GM08714 (cell line): Measurements from ENCODE around the gene DENND5A.
"Not testable (repeated sequence)": the region's sequence is repeated elsewhere in the genome, so short reads cannot be mapped to it uniquely, and the experiment has no call there.

Experiments used
- H3K4me3 ChIP-seq: fragments of 200-500 bp; sonication (Bioruptor generic); 2 replicates; pipeline ENCODE4 v1.5.1; 2014; ENCODE audit warnings: mild to moderate bottlenecking, low read length, inconsistent platforms
- ZNF274 ChIP-seq: IDR thresholded peaks from 2 replicates; pipeline ENCODE4 v1.6.1; 2012; ENCODE audit warnings: mild to moderate bottlenecking, low read depth, low read length

The DENND5A gene

GRCh38 chr11:9132203-9132878 lies 132.8 kb downstream of the DENND5A start:
- no peak overlapping the region for H3K4me3 ChIP-seq
- no peak for TF ChIP-seq ZNF274

DNA sequence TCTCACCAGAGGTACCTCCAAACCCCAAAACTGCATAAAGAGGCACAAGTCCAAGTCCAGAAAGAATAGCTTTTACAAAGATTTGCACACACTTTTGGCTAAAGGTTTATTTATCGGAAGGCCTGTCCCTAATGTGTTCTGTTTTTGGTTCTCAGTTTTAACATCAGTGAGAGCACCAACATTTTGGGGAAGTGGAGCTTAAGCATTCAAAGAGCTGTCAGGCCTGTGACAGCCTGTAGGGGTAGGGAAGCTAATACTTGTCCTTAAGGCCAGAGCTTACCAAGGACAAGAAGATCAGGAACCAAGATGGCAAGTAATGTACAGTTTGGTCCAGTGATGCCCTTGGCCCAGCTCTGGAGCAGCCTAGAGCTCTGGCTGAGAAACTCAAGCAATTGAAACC lies 134.9 kb downstream of the DENND5A start:
- no peak for TF ChIP-seq ZNF274

GRCh38 chr11:9126636-9127035 lies 138.5 kb downstream of the DENND5A start:
- TF ChIP-seq ZNF274, result no peak
- no peak overlapping the region for H3K4me3 ChIP-seq

More for the DNA sequence above, 134.9 kb downstream of the DENND5A start:
- no peak overlapping the region for H3K4me3 ChIP-seq

- TF ChIP-seq ZNF274, result no peak
Observed at GRCh38 chr11:9125185-9125886, 139.8 kb downstream of the DENND5A start.

GRCh38 chr11:9123595-9124304 lies 141.4 kb downstream of the DENND5A start:
- no peak for TF ChIP-seq ZNF274
- H3K4me3 ChIP-seq, result no peak overlapping the region

More at GRCh38 chr11:9125185-9125886, 139.8 kb downstream of the DENND5A start:
- no peak overlapping the region for H3K4me3 ChIP-seq

GRCh38 chr11:9121469-9121796 lies 143.7 kb downstream of the DENND5A start:
- TF ChIP-seq ZNF274, result no peak
- H3K4me3 ChIP-seq, result no peak overlapping the region

- TF ChIP-seq ZNF274, result no peak
- H3K4me3 ChIP-seq, result no peak overlapping the region
Observed at GRCh38 chr11:9120664-9121468, 144.3 kb downstream of the DENND5A start.

DNA sequence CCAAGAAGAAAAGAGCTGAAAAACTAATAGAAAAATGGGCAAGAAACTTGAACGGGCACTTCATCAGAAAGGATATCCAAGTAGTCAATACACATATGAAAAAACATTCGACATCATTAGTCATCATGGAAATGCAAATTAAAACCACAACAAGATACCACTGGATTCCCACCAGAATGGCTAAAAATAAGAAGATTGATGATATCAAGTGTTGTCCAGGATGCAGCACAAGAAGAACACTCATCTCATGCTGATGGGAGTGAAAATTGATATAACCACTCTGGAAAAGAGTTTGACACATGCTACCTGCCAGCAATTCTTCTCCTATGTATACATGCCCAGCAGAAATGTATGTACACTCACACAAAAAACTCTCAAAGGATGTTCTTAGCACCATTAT lies 146.9 kb downstream of the DENND5A start:
- H3K4me3 ChIP-seq, result no peak overlapping the region
- no peak for TF ChIP-seq ZNF274

DNA sequence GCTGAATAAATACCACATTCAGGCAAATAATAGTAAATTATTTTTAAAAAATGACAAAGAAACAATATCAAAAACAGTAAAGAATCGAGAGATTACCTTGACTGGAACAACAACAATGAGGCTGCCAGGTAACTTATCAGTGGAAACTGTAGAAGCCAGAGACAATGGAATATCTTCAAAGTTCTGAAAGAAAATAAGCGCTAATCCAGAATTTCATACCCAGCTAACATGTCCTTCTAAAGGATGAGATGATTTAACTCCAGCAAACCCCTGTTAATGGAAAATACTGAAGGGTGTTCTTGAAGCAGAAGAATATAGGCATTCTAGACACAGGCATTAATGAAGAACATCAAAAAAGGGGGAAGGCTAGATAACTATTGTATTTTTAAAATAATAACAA lies 153.1 kb downstream of the DENND5A start:
- no peak for TF ChIP-seq ZNF274

DNA sequence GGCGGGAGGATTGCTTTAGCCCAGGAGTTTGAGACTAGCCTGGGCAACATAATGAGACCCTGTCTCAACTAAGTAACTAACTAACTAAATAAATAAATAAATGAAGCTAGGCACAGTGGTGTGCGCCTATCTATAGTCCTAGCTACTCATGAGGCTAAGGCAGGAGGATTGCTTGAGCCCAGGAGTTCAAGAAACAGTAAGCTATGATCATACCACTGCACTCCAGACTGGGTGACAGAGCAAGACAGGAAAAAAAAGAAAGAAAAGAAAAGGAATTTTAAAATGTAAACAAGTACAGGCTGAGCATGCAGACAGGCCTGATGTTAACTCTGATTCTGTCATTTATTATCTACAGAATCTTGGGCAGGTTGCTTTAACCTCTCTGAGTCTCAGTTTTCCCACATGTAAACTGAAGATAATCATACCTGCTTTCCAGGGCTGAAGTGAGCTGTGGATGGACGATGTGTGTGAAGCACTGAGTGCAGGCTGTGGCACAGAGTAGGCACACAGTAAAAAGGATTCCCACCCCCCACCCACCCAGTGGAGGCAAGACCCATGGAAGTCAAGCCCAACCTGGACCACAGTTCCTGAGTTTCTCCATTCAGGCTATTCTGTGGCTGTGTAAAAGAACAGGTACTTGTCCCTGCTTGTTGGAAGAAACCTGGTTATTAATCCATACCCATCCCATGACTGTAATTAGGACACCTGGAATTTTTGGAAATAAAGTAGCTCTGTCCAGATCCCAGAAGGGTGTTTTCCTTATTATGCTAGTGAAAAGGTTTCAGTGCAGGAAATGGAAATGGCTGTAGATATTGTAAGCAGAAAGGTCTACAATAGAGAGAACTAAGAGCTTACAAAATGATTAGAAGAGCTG lies 155.1 kb downstream of the DENND5A start:
- no peak for TF ChIP-seq ZNF274

More for the DNA sequence above, 153.1 kb downstream of the DENND5A start:
- no peak overlapping the region for H3K4me3 ChIP-seq

GRCh38 chr11:9104580-9104979 lies 160.6 kb downstream of the DENND5A start:
- no peak for TF ChIP-seq ZNF274
- no peak overlapping the region for H3K4me3 ChIP-seq

More for the DNA sequence above, 155.1 kb downstream of the DENND5A start:
- H3K4me3 ChIP-seq, result no peak overlapping the region

DNA sequence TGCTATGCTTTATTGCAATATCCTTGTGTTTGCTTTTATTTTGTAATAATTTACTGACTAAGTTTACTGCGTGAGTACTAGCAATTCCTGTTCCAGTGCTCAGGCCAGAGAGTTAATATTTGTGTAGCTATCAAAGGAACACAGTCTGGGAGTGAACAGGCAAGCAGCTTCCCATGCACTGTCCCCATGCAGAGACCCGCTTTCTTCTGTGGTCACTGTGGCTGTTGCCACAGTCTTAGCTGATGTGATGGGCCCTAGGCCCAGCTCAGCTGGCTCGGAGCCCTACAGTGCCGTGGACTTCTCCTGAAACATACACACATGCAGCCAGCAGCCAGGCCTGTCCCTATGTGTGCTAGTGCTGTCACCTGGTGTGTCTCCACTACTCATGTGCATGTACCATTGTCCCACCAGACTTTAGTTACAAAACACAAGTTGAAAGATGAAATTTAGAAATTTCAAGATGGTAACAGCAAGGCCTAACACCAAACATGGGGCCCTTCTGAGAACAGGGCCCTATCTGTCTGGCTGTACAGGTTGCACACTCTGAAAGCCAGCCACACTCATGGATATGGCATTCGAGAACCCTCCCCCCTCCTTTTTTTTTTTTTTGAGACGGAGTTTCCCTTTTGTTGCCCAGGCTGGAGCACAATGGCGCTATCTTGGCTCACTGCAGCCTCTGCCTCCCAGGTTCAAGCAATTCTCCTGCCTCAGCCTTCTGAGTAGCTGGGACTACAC lies 161.4 kb downstream of the DENND5A start:
- no peak for TF ChIP-seq ZNF274

GRCh38 chr11:9099617-9100016 lies 165.5 kb downstream of the DENND5A start:
- H3K4me3 ChIP-seq, result no peak overlapping the region
- no peak for TF ChIP-seq ZNF274

More for the DNA sequence above, 161.4 kb downstream of the DENND5A start:
- H3K4me3 ChIP-seq, result no peak overlapping the region

GRCh38 chr11:9098455-9098854 lies 166.7 kb downstream of the DENND5A start:
- H3K4me3 ChIP-seq, result not testable (repeated sequence)

DNA sequence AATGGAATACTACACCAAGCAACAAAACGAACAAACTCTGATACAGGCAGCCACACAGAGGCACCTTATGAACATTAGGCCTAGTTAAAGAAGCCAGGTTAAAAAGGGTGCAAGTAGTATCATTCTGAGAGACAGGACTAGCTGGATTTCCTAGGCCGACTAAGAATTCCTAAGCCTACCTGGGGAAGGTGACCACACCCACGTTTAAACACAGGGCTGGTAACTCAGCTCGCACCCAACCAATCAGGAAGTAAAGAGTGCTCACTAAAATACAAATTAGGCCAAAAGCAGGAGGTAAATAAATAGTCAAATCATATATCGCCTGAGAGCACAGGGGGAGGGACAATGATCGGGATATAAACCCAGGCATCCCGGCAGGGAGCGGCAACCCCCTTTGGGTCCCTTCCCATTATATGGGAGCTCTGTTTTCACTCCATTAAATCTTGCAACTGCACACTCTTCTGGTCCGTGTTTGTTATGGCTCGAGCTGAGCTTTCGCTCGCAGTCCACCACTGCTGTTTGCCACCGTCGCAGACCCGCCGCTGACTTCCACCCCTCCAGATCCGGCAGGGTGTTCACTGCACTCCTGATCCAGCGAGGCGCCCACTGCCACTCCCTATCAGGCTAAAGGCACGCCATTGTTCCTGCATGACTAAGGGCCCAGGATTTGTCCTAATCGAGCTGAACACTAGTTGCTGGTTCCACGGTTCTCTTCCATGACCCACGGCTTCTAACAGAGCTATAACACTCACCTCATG lies 167.8 kb downstream of the DENND5A start:
- not testable (repeated sequence) for H3K4me3 ChIP-seq
